Fibroblast of gingiva (primary cell): ENCODE measurements around the gene RASL10B.
A peak's percentile ranks its signal among the peaks of the same experiment; 100 is the strongest.

Experiments used
- DNase-seq: peaks from one replicate; pipeline ENCODE4 v3.0.0-alpha.2; 2011; ENCODE audit warnings: low read depth

Gene RASL10B

DNA sequence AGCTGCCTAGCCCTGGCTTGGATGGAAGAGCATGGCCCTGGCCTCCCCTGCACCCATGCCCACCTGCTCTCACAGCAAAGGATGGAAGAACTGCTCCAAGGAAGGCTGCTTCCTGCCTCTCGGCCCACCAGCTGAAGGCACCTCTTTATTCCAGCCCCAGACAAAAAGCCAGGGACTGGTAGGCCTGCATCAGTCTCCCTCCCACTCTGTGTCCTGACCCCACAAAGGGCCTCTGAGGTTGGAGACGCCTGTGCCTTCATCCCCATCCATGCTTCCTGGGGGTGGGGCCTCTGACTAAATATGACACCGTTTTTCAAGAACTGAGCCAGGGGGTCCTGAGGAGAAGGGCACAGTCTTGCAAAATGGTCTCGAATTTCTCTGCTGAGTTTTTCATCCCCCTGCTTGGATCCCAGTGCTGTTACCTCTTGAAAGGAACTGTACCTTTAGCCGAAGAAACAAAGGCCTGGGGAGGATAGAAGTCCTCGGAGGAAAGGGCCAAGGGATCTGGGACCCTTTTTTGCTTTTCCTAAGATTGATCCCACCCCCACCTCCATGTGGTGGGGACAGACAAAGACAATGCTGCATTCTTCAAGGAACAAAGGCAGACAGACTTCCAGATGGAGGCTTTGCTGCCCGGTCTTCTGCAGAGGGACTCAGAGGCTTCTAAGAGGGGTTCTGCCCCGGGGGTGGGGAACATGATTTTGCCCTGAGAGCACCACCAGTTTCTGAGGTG, 34.5 kb downstream of the RASL10B start:
- no peak for DNase-seq

DNA sequence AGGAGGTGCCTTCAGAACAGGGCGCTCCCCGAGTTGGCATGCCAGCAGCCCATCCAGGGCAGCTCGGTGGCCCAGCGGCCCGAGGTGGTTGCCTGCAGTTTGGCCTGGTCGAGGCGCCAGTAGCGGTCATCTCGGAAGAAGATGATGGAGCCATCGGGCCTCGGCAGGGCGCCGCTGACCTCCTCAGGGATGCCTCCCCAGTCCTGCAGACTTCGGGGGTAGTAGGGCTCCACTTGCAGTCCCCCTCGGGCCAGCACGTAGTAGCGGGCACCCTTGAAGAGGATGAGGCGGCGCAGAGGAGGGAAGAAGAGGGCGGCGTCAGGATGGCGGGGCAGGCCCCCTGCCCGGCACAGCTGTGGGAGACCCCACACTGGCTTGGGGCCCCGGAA, 35.0 kb downstream of the RASL10B start:
- no peak for DNase-seq

DNA sequence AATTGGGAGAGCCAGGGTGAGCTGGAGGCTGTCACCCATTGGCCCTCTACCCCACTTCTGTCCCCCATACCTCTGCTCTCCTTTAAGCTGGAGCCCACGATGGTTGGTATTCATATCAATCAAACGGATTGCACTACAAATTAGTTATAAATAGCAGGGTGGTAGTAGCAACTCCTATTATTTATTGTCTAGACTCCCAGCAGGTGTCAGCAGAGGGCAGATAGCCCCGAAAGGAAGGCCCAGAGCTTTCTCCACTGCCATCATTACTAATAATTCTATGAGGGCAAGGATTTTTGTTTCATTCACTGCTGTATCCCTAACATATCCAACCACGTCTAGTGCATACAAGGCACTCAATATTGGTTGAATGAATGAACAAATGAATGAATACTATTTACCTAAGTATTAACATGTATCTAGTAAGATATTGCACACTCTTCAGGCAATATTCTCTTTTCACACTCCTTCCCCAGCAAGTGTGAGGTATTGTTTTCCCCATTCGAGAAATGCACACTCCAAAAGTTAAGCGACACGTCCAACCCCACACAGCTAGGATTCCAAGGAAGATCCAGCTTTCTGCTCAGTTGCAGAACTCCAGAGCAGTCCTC, 35.6 kb downstream of the RASL10B start:
- peak; percentile 32 for DNase-seq

DNA sequence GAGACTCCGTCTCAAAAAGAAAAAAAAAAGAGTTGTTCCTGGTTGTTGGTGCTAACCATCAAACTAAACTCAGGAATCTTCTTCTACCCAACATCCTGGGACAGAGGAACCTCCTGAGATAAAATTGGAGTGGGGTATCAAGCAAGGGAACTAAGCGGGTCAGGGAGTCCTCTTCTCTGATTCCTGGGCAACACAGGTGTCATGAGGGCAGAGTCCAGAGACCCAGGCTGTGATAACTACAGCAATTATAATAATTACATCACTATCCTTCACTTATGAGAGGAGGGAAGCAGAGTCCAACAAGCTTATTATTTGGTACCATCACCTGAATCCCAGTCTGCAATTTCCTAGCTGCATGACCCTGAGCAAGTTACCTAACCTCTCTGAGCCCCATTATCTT, 37.4 kb downstream of the RASL10B start:
- DNase-seq = no peak

DNA sequence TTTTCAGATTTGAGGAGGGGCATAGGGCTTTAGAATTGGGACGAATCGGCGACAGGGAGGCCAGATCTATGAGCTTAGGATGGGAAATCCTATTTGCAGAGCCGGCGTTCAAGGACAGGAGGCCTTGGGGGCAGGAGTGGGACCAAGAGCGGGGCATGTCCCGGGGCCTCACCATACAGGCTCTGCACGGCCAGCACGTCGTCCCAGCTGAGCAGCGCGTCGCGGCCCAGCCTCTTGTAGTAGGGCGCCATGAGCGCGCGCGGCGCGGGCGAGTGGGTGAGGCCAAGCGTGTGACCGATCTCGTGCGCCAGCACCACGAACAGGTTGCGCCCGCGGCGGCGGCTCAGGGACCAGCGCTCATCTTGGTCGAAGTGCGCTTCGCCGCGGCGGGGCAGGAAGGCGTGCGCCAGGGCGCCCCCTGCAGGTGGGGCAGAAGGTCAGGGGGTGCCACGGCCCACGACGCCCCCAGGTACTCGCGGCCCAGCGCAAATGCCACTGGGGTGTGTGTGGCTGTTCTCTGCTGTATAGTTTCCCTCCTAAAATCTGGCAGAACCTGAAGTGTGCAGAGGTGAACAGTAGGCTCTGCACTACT, 38.6 kb downstream of the RASL10B start:
- DNase-seq = no peak

DNA sequence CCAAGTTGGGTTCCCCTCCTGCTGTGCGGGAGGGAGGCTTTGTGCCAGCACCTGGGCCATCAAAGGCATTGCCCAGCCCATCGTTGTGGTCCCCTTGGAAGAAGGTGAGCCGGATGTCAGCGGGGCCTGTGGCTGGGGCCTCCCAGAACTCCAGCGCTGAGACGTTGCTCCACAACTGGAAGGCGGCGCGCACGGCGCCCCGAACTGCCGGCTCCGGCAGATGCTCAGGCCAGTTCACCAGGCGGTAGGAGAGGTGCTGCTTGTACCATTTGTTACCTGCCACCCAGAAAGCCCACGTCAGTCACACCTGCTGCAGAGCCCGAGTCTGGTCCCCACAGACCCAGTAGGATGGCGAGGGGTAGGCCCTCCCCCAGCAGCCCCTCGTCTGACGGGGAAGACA, 41.7 kb downstream of the RASL10B start:
- DNase-seq = no peak

DNA sequence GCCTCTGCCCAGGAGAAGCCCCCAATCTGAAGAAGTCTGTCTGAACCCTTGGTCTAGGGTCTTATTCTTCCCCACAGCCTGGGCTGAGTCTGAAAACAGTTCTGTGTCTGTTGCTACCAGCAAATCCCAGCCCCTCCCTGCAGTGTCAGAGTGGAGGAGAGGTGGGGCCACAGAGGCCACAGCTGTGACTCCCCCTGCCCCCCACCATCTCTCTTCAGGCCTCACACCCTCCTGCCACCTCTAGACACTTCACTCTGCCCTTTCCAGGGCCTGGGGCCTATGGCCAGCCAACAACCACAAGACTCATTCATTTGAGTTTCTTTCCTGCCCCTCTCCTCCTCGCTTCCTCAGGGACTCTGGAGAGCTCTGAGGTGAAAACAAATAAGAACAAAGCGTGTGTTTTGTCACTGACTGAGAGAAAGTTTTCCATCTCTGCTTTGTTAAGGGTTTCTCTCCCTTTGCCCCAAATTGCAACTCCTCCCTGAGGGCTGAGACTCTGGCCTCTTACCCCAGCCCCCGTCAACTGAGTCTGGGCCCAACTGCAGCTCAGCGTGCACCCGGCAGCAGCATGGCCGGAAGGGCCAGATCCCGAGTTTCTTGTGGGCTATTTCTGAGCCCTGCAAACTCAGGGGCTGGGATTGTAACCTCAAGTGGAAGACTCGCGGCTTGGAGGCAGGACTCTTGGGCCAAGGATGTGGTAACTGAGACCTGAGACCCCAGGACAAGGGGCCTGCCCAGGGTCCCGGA, 42.4 kb downstream of the RASL10B start:
- no peak for DNase-seq

DNA sequence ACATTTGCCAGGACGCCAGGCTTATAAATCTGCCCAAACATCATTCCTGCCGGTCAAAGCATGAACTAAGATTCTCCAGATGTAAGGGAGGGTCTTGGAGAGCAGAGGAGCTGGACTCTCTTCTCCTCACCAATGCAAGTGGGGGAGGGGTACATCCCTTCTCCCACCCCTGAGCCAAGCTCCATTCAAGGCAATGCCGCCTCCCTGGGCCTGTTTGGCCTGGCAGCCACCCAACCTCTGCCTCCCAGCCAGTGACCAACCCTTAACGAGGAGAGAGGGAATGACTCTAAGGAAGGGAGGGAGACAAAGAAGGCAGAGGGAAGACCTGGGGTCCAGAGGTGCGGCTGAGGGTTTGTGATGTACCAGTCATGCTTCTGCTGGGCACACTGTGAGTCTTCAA, 43.1 kb downstream of the RASL10B start:
- no peak for DNase-seq

DNA sequence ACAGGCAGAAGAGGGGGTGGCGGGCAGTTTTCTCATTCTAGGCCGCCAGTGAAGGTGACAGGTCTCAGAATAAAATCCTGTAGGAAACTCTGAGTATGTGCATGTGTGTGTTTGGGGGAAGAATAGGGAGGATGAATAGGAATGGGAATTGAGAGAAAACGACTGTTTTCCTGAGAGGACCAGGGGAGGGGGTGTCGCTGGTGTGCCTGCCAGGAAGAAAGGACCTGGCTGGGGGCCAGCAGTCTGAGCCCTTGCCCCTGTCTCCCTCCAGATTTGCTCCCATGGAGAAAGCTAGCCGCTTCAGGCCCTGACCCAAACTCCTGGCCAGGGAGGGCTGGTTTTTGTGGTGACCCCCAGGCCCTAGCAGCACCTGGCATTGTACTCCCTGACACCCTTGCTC, 43.6 kb downstream of the RASL10B start:
- DNase-seq = no peak

DNA sequence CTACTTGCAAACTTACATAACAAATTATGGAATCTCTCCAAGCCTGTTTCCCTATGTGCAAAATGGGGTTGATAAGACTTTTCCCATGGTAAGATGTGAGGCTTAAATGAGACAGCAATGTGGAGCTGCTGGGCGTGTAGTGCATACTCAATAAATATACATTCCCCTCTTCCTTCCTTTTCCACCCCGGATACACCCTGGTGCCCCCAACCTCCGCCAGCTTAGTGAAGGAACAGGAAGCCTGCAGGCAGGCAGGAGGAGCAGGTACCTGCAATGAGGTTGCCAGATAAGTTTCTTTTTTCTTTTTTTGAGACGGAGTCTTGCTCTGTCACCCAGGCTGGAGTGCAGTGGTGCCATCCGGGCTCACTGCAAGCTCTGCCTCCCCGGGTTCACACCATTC, 44.1 kb downstream of the RASL10B start:
- no peak for DNase-seq

DNA sequence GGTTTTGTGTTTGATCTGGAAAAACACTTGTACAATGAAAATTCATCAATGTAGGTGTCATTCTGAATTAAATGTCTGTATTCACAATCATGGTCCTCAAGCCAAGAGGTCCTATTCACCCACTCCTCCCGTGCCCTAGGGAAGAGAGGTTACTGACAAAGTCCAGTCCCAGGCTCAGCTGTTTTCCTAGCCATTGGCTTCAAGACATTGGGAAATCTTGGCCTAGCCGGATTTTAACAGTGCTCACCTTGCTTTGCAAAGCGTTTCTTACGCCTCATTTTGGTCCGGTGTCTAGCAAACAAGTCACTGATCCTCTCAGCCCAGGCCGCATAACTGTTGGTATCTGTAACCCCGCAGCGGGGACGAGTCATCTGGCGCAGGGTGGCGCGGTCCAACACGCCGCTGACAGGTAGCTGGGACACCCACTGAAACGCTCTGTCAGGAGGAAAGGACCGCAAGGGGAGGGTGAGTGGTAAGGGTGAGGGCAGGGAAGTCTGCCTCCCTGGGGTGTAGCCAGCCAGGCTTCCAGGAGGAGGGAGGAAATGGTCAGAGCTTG, 47.3 kb downstream of the RASL10B start:
- no peak for DNase-seq

DNA sequence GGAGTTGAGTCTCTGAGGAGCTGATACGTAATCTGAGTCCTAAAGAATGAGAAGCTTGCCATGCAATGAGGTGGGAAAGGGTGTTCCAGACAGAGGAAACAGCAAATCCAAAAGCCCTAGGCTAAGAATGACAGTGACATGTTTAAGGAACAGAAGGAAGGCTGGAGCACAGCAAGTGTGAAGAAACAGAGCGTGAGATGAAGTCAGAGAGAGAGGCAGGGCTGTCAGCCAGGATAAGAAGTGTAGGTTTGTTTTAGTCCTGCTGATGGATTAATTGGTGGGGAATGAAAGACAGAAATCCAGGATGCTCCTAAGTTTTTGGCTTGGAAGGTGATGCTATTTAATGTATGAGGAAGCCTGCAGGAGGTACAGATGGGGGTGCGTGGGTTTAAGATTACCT, 49.5 kb downstream of the RASL10B start:
- no peak for DNase-seq

DNA sequence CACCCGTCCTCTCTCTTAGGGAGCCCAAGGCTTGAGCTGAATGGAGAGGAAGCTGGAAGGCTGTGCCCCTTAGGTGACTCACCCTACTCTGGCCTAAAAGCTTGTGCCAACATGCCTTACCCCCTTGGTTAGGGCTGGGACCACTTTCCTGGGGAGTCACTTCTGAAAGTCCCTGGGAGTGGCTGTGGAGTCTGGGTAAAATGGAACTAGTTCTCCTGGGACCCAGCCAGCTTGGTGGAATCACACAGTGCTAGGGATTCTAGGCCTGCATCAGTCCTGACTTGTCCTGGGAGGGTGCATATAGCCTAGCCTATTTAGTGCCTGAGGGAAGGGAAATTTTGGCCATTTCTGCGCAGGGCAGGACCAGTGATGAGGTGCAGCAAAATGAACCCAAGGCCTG, 53.5 kb downstream of the RASL10B start:
- DNase-seq = no peak

DNA sequence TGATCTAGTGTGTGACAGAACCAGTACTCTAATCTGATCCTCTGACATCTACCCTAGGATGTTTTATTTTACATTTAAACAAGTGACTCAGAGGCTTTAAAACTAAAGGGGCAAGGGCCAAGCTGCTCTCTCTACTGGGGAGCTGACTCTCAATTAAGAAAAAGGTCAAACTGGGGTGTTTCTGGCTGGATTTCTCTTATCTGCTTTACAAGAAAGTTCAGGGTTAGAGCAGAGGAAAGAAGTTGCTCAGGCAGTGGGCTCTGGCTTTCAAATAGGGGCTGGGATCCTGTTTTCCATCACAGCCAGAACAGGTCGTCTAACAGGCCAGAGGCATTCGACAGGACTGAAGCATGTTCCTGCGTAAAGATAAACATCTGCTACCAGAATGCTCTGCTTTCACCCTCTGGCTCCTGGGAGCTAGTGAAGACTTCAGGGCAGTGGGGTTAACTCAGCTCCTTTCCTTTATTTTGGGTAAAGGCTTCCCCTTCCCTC, 55.5 kb downstream of the RASL10B start:
- DNase-seq = no peak

DNA sequence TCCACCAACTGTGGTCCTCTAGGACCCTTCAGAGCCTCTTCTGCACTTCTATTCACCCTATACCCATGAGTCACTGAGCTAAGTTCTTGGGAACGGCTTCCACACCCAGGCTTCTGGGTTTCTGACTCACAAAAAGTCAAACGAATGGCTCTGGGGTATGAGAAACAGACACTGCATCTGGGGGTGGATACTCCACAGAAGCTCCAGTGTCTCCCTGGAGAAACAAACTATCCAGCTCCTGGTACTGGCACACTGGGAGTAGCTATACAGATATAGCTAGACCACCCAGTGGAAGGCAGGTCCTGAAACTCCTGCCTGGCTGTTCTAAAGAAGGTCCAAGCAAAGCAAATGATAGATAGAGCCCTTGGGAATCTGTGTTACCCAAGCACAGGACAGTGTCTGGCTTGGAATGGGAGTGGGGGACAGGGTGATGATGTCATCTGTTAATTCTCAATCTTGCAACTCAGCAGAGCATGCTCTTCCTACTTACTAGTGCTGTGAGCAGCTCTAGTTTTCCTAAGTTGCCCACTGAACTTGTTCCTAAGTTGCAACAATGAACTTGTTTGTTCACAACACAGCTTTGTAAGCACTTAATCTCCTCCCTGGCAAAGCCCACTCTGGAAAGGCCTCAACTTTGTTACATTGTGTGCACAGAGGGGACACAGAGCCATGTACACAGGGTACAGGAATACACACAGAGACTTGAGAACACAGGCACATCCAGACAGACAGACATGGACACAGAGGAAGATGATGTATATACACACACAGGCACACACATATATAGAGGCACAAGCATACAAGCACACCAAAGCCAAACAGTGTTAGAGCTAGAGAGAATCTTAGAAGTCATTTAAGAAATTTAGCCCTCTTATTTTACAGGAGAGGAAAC, 57.3 kb downstream of the RASL10B start:
- peak; percentile 65 for DNase-seq

DNA sequence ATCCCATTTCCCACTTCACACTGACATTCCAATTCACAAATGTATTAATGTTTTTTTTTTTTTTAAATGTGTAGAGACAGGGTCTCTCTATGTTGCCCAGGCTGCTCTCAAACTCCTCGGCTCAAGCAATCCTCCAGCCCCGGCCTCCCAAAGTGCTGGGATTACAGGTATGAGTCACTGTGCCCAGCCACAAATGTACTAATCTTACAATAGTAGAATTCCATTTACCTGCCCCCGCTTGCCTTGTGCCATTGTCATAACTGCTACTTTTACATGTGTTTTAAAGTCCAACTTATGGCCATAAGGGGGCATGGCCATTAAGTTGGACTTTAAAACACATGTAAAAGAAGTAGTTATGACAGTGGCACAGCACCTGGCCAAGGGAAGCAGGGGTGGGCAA, 59.4 kb downstream of the RASL10B start:
- no peak for DNase-seq

DNA sequence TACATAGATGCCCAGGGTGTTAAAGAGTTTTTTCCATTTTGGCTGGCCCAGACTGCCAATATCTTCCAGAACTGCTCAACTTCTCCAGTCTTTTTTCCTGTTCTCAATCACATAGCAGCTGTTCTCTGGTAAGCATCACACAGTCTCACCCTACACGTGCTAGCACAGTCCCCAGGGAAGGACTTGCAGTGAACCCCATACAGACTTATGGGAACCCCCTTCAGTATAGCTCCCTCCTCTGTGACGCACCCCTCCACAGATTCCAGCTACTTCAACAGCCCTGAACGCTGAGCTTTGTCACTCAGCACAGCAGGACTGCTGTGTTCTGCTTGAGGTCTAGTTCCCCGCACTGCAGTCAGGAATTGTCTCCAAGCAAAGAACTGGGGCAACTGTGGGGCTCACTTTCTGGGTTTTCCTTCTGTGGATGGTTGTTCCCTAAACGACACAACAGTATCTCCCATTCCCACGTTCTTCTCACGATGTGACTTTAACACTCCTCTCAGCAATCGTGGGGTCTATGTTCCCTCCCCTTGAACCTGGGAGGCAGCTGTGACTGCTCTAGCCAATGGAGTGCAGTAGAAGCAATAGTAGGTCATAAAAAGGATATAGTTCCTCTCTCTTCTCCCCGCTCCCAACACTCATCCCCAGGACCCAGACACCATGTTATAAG, 60.4 kb downstream of the RASL10B start:
- no peak for DNase-seq
